ENCODE measurements around the gene WNT6. TPM values are rescaled to one million over a fixed set of nuclear protein-coding genes. Genes with fewer than 3 reads are reported as not detected.

The WNT6 gene
- total and polyA plus RNA-seq, 10 of the 15 experiments (the other 5 are each of a cell fraction or from before 2014, with no cell fraction given), result 0.11 to 0.44 (median 0.22) TPM; not detected in 5

GRCh38 chr2:218908721-218909619, 49.4 kb downstream of the WNT6 start (continued):
- TF ChIP-seq, protein P1, sequence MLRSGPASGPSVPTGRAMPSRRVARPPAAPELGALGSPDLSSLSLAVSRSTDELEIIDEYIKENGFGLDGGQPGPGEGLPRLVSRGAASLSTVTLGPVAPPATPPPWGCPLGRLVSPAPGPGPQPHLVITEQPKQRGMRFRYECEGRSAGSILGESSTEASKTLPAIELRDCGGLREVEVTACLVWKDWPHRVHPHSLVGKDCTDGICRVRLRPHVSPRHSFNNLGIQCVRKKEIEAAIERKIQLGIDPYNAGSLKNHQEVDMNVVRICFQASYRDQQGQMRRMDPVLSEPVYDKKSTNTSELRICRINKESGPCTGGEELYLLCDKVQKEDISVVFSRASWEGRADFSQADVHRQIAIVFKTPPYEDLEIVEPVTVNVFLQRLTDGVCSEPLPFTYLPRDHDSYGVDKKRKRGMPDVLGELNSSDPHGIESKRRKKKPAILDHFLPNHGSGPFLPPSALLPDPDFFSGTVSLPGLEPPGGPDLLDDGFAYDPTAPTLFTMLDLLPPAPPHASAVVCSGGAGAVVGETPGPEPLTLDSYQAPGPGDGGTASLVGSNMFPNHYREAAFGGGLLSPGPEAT (IDR thresholded peaks at IDR 0.05; ENCODE audit: low read depth), result 0 out of 2 replicates have a peak, but pooled peaks have one; percentile 43
- TF ChIP-seq SMC3 (IDR thresholded peaks at IDR 0.05; ENCODE audit: borderline replicate concordance, low read length) (no peak), HCFC1 (IDR thresholded peaks at IDR 0.05; ENCODE audit: low read length) (peak; percentile 14; the same call in 1 of the 2 replicates), POLR2A (IDR thresholded peaks at IDR 0.05; ENCODE audit: low read depth, low read length) (peak; percentile 70; the same call in 1 of the 2 replicates), IKZF1 (conservative IDR thresholded peaks at IDR 0.05) (peak; percentile 62; the same call in 1 of the 2 replicates), CBFB (IDR thresholded peaks at IDR 0.05; ENCODE audit: low read depth) (peak; percentile 98), POLR2AphosphoS2 (IDR thresholded peaks at IDR 0.05; ENCODE audit: low read depth, low read length) (peak; percentile 61; the same call in 1 of the 2 replicates), SIN3A (IDR thresholded peaks at IDR 0.05; ENCODE audit: low read depth, low read length) (peak; percentile 97), MEF2B (IDR thresholded peaks at IDR 0.05; ENCODE audit: partially characterized antibody, poor library complexity, severe bottlenecking) (no peak), BRCA1 (IDR thresholded peaks at IDR 0.05; ENCODE audit: low read depth, low read length) (peak; percentile 96), NR2F1 (conservative IDR thresholded peaks at IDR 0.05) (peak; percentile 71), GABPA (IDR thresholded peaks at IDR 0.05; ENCODE audit: low read depth) (peak; percentile 91), ZNF207 (IDR thresholded peaks at IDR 0.05; ENCODE audit: borderline replicate concordance) (peak; percentile 17; the same call in 1 of the 2 replicates), MEF2A (IDR thresholded peaks at IDR 0.05; ENCODE audit: insufficient read depth, low read depth, low read length) (0 out of 2 replicates have a peak, but pooled peaks have one; percentile 12), CBX5 (IDR thresholded peaks at IDR 0.05; ENCODE audit: low read depth) (no peak), CHD2 (IDR thresholded peaks at IDR 0.05; ENCODE audit: borderline replicate concordance, low read depth, low read length) (peak; percentile 100), RELA (IDR thresholded peaks at IDR 0.05; ENCODE audit: borderline replicate concordance, partially characterized antibody) (peak; percentile 22), POU2F2 (IDR thresholded peaks at IDR 0.05; ENCODE audit: borderline replicate concordance, low read depth, low read length) (peak; percentile 74; the same call in 2 of the 3 replicates), CREB1 (IDR thresholded peaks at IDR 0.05; ENCODE audit: low read depth) (peak; percentile 87), KDM1A (IDR thresholded peaks at IDR 0.05; ENCODE audit: borderline replicate concordance) (no peak)
- TF ChIP-seq, protein P2, sequence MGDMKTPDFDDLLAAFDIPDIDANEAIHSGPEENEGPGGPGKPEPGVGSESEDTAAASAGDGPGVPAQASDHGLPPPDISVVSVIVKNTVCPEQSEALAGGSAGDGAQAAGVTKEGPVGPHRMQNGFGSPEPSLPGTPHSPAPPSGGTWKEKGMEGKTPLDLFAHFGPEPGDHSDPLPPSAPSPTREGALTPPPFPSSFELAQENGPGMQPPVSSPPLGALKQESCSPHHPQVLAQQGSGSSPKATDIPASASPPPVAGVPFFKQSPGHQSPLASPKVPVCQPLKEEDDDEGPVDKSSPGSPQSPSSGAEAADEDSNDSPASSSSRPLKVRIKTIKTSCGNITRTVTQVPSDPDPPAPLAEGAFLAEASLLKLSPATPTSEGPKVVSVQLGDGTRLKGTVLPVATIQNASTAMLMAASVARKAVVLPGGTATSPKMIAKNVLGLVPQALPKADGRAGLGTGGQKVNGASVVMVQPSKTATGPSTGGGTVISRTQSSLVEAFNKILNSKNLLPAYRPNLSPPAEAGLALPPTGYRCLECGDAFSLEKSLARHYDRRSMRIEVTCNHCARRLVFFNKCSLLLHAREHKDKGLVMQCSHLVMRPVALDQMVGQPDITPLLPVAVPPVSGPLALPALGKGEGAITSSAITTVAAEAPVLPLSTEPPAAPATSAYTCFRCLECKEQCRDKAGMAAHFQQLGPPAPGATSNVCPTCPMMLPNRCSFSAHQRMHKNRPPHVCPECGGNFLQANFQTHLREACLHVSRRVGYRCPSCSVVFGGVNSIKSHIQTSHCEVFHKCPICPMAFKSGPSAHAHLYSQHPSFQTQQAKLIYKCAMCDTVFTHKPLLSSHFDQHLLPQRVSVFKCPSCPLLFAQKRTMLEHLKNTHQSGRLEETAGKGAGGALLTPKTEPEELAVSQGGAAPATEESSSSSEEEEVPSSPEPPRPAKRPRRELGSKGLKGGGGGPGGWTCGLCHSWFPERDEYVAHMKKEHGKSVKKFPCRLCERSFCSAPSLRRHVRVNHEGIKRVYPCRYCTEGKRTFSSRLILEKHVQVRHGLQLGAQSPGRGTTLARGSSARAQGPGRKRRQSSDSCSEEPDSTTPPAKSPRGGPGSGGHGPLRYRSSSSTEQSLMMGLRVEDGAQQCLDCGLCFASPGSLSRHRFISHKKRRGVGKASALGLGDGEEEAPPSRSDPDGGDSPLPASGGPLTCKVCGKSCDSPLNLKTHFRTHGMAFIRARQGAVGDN (IDR thresholded peaks at IDR 0.05), result 0 out of 2 replicates have a peak, but pooled peaks have one; percentile 81
- TF ChIP-seq, protein P3, sequence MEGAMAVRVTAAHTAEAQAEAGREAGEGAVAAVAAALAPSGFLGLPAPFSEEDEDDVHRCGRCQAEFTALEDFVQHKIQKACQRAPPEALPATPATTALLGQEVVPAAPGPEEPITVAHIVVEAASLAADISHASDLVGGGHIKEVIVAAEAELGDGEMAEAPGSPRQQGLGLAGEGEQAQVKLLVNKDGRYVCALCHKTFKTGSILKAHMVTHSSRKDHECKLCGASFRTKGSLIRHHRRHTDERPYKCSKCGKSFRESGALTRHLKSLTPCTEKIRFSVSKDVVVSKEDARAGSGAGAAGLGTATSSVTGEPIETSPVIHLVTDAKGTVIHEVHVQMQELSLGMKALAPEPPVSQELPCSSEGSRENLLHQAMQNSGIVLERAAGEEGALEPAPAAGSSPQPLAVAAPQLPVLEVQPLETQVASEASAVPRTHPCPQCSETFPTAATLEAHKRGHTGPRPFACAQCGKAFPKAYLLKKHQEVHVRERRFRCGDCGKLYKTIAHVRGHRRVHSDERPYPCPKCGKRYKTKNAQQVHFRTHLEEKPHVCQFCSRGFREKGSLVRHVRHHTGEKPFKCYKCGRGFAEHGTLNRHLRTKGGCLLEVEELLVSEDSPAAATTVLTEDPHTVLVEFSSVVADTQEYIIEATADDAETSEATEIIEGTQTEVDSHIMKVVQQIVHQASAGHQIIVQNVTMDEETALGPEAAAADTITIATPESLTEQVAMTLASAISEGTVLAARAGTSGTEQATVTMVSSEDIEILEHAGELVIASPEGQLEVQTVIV (IDR thresholded peaks at IDR 0.05; ENCODE audit: borderline replicate concordance, partially characterized antibody), result peak; percentile 41
